Brain microvascular endothelial cell (primary cell): ENCODE measurements around the gene UMPS.

Source experiments
- DNase-seq: peaks from one replicate; pipeline ENCODE4 v3.0.0-alpha.2; 2020
- H3K27ac ChIP-seq: fragments of 250-450 bp; sonication (Bioruptor Pico); 2 replicates; pipeline ENCODE4 v1.5.1; 2020; ENCODE audit warnings: mild to moderate bottlenecking, moderate library complexity
- H3K27me3 ChIP-seq: fragments of 250-450 bp; sonication (Bioruptor Pico); replicated peaks from 2 replicates; pipeline ENCODE4 v1.5.1; 2020; ENCODE audit warnings: mild to moderate bottlenecking
- H3K36me3 ChIP-seq: fragments of 250-450 bp; sonication (Bioruptor Pico); replicated peaks from 2 replicates; pipeline ENCODE4 v1.5.1; 2020; ENCODE audit warnings: mild to moderate bottlenecking
- H3K4me3 ChIP-seq: 2 replicates; pipeline ENCODE4 v1.5.1; 2011; ENCODE audit warnings: low read depth, mild to moderate bottlenecking, control low read depth, low read length, moderate library complexity
- CTCF ChIP-seq: IDR thresholded peaks from 2 replicates; pipeline ENCODE4 v1.5.1; 2011; ENCODE audit warnings: low read depth, mild to moderate bottlenecking, moderate library complexity, low read length, control low read depth, inconsistent platforms; ENCODE audit errors: missing control alignments
- in situ Hi-C: cut with HindIII; loops from 2 replicates; pipeline ENCODE4 v1.10.0; 2017; ENCODE audit warnings: low sequenced_read_pairs, low pct_ligation_motif_present

UMPS gene

GRCh38 chr3:124797426-124797945 lies 67.2 kb downstream of the UMPS start:
- H3K27me3 ChIP-seq = no peaks in the 10 kb centered on the region
- peaks cover 26% of the 10 kb centered on the region for H3K36me3 ChIP-seq
- H3K4me3 ChIP-seq = no peak overlapping the region
- DNase-seq = no peak
- TF ChIP-seq CTCF = no peak
- no peak overlapping the region for H3K27ac ChIP-seq
- in situ Hi-C loops = no loop called here
